Activated CD4-positive, alpha-beta T cell treated with anti-CD3 and anti-CD28 coated beads, Interleukin-2, amount 10 ng/mL, durations not matched to agents 24 days and 14 days (primary cell): ENCODE results near the gene MS4A18. TPM values are rescaled to one million over a fixed set of nuclear protein-coding genes. Genes with fewer than 3 reads are reported as not detected.

Experiments used
- DNase-seq: peaks from one replicate; pipeline ENCODE4 v3.0.0; 2022
- H3K27ac Mint-ChIP-seq: one replicate; pipeline ENCODE4 v1.8.0; 2022; ENCODE audit warnings: mild to moderate bottlenecking, mixed read lengths
- H3K27me3 Mint-ChIP-seq: one replicate; pipeline ENCODE4 v1.8.0; 2022; ENCODE audit warnings: mixed read lengths
- H3K36me3 Mint-ChIP-seq: one replicate; pipeline ENCODE4 v1.8.0; 2022; ENCODE audit warnings: low read depth, mild to moderate bottlenecking, mixed read lengths
- H3K4me1 Mint-ChIP-seq: one replicate; pipeline ENCODE4 v1.8.0; 2021; ENCODE audit warnings: mixed read lengths
- H3K4me3 Mint-ChIP-seq: one replicate; pipeline ENCODE4 v1.8.0; 2022; ENCODE audit warnings: mild to moderate bottlenecking, moderate library complexity, mixed read lengths
- H3K9me3 Mint-ChIP-seq: one replicate; pipeline ENCODE4 v1.8.0; 2021; ENCODE audit warnings: mixed read lengths
- intact Hi-C: fragments of 100-400 bp; cut with micrococcal nuclease; formaldehyde crosslinking; loops from one replicate; pipeline ENCODE4 v1.15.1; 2023
- total RNA-seq: library from RNA; stranded (reverse); gene quantifications from 2 replicates; pipeline ENCODE4 v1.2.3, GENCODE V29; 2022

MS4A18 gene
- total RNA-seq, 1 donor from 2014 or later, result not detected

DNA sequence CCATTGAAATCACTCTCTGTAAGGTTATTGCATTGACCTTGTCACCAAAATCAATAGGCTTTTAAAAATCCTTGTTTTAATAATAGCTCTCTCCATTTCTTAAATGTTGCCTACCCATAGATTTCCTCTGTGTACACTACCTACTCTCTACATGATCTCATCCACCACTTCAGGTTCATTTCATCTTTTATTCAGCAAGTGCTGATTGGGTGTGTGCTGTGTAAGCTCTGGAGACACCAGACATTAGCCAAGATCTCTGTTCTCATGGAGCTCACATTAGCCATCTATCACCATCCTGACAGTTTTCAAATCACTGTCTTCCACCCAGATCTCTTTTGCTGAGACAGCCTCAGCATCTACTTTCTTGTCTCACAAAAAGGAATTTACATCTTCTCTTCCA lies 56.3 kb downstream of the MS4A18 start:
- H3K27me3 Mint-ChIP-seq, result peaks cover 9% of the 10 kb centered on the region
- H3K27ac Mint-ChIP-seq, result no peak overlapping the region
- no peaks in the 10 kb centered on the region for H3K36me3 Mint-ChIP-seq
- DNase-seq, result no peak
- H3K4me3 Mint-ChIP-seq, result no peak overlapping the region
- no peaks in the 10 kb centered on the region for H3K9me3 Mint-ChIP-seq
- H3K4me1 Mint-ChIP-seq, result no peaks in the 10 kb centered on the region
- intact Hi-C loops, result no loop called here

DNA sequence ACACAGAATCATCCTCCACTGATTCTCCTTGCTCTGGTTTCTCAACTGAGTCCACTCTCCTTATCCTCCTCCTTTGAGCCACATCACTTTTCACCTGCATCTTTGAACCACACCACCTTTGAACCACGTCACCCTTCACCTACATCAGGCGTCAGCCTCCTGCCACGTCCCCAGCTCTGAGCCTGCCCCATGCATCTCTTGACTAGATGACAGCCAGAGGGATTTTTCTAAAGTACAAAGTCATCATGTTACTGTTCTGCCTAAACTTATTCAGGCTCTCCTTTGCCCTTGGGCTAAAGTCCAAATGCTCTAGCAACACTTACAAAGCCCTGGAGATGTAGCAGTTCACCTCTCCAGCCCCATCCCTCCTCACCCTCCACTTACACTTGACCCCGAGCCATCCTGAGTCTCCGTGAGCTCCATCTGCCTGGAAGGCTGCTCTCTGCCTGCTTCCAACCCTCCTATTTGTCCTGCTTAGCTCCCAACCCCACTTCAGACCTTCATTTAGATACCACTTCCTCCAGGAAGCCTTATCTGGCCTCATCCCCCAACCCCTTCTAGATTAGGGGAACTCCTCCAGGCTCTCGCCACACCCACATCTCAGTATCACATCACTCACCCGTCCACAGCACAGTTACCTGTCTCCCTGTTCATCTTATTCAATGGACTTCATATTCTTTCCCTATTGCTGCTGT lies 56.9 kb downstream of the MS4A18 start:
- H3K9me3 Mint-ChIP-seq, result no peaks in the 10 kb centered on the region
- H3K4me3 Mint-ChIP-seq, result no peak overlapping the region
- H3K27ac Mint-ChIP-seq, result no peak overlapping the region
- no peaks in the 10 kb centered on the region for H3K36me3 Mint-ChIP-seq
- H3K27me3 Mint-ChIP-seq, result peaks cover 9% of the 10 kb centered on the region
- no peak for DNase-seq
- intact Hi-C loops, result no loop called here
- H3K4me1 Mint-ChIP-seq, result no peaks in the 10 kb centered on the region

DNA sequence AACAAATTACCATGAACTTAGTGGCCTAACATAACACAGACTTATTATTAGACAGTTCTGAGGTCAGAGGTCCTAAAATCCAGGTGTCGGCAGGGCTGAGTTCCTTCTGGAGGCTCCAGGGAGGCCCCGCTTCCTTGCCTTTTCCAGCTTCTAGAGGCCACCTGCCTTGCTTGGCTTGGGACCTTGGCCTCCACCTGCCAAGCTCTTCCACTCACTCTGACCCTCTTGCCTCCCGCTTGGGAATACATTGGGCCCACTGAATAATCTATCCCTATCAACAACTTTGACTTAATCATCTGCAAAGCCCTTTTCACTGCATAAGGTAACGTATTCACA lies 57.4 kb downstream of the MS4A18 start:
- intact Hi-C loops, result no loop called here
- Mint-ChIP-seq H3K4me3 (no peak overlapping the region), H3K9me3 (no peaks in the 10 kb centered on the region), H3K4me1 (no peaks in the 10 kb centered on the region), H3K36me3 (no peaks in the 10 kb centered on the region), H3K27me3 (peaks cover 9% of the 10 kb centered on the region), H3K27ac (no peak overlapping the region)
- no peak for DNase-seq

DNA sequence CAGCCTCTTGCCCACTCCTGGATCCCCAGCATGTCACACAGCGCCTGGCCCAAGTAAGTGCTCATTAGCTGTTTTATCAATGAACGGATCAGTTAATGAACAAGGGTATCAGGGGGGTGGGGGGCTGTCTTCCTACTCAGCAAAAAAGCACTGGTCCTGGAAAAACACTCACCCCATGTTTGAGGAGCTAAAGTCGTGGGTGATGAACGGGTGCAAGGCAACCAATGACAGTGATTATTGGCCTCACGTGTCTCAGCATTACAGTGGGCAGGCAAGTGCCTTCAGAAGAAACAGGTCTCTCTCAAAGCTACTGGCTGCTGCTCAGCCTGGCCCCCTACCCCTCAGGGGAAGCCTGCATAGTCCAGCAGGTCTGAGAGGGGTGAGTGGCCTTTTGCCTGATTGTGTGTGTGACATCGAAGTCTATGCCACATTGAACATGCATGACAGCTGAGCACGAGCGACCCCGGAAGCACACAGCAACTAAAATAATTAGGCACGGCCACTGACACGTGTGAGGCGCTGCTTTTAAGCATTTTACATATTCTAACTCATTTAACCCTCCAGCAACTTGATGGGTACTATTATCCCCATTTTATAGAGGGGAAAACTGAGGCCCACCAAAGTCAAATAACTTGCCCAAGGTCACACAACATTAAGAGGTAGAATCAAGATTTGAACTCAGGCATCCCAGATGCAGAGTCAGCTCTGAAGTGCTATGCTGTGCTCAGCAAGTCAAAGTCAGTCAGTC lies 58.0 kb downstream of the MS4A18 start:
- Mint-ChIP-seq H3K36me3 (no peaks in the 10 kb centered on the region), H3K27me3 (peaks cover 5% of the 10 kb centered on the region), H3K27ac (no peak overlapping the region), H3K4me1 (no peaks in the 10 kb centered on the region), H3K4me3 (no peak overlapping the region), H3K9me3 (no peaks in the 10 kb centered on the region)
- DNase-seq, result no peak
- intact Hi-C loops, result no loop called here

DNA sequence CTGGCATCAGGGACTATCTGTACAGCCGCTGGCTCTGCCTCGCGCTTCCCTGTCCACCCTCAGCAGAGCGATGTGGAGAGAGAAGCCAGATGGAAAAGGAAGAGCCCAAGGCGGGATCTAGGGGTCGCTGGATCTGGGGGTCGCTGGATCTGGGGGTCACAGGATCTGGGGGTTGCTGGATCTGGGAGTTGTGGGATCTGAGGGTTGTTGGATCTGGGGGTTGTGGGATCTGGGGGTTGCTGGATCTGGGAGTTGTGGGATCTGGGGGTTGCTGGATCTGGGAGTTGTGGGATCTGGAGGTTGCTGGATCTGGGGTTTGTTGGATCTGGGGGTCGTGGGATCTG lies 58.6 kb downstream of the MS4A18 start:
- Mint-ChIP-seq H3K4me1 (no peaks in the 10 kb centered on the region), H3K36me3 (no peaks in the 10 kb centered on the region), H3K4me3 (no peak overlapping the region), H3K27me3 (peaks cover 5% of the 10 kb centered on the region), H3K27ac (no peak overlapping the region), H3K9me3 (no peaks in the 10 kb centered on the region)
- intact Hi-C loops, result no loop called here
- no peak for DNase-seq

DNA sequence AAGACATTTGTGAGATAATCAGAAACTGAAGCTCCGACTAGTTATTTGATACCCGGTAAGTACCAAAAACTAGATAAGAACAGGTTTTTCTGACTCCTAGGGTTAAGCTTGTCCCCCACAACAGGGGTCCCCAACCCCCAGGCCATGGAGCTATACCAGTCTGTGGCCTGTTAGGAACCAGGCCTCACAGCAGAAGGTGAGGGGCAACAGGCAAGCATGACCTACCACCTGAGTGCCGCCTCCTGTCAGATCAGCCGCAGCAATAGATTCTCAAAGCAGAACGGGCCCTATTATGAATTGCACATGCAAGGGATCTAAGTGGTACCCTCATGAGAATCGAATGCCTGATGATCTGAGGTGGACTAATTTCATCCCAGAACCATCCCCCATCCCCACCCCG lies 59.4 kb downstream of the MS4A18 start:
- H3K9me3 Mint-ChIP-seq, result no peaks in the 10 kb centered on the region
- DNase-seq, result no peak
- no peak overlapping the region for H3K27ac Mint-ChIP-seq
- H3K36me3 Mint-ChIP-seq, result no peaks in the 10 kb centered on the region
- peaks cover 3% of the 10 kb centered on the region for H3K27me3 Mint-ChIP-seq
- intact Hi-C loops, result no loop called here
- H3K4me1 Mint-ChIP-seq, result no peaks in the 10 kb centered on the region
- no peak overlapping the region for H3K4me3 Mint-ChIP-seq

DNA sequence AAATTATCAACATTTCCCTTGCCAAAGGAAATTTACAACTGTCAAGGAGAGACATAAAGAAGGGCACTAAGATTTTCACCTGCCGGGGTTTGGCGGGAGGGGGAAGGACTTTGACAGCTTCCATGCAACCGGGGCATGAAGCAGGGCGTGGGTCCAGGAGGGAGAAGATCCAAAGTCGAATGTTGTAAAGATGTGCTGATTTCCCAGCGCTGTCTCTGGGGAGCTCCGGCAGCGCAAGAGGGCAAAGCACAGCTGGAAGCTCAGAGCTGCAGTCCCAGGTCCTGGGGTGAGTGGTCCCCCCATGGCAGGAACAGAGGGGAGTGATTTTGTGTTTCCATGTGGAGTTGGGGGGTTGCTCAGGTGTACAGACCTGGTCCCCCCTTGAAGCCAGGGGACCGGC lies 60.6 kb downstream of the MS4A18 start, which contains the start of gene MS4A10:
Gene MS4A10 (plus strand): TSS at position 198 of the 400 bp plus-strand sequence. CDS start 5,003 bp downstream, outside the sequence.
- no peak within 1 kb of the TSS for H3K4me3 Mint-ChIP-seq
- no peaks in the 10 kb centered on the region for H3K36me3 Mint-ChIP-seq
- H3K9me3 Mint-ChIP-seq, result no peaks in the 10 kb centered on the region
- intact Hi-C loops, result no loop called here
- H3K4me1 Mint-ChIP-seq, result no peaks in the 10 kb centered on the region
- H3K27ac Mint-ChIP-seq, result no peak within 1 kb of the TSS
- no peak for DNase-seq
- peaks cover 1% of the 10 kb centered on the region for H3K27me3 Mint-ChIP-seq

DNA sequence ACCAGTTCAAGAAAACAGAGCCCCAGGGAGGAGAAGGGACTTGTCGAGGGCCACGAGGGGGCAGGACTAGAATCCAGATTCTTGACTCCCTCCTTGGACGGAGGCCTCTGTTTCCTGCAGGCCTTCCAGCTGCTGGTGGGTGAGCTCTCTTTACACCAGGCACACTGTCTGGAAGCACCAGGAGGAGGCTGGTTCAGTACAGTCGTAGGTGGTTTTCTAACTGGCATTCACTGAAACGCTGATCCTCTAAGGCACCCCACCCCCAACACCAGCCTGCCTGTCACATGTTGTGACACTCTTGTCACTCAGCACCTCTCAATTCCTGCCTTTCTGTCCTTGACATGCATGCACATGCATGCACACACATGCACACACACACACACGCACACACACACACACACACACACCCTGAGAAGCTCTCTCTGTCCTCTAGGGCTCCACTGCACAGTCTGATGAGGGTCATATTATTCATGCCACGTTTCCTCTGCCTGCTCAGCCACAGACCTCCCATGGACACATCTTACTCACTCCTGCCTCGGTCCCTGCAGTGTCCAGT lies 61.4 kb downstream of the MS4A18 start:
- H3K9me3 Mint-ChIP-seq, result no peaks in the 10 kb centered on the region
- H3K4me3 Mint-ChIP-seq, result no peak overlapping the region
- H3K27ac Mint-ChIP-seq, result no peak overlapping the region
- DNase-seq, result no peak
- intact Hi-C loops, result no loop called here
- no peaks in the 10 kb centered on the region for H3K36me3 Mint-ChIP-seq
- no peaks in the 10 kb centered on the region for H3K4me1 Mint-ChIP-seq
- no peaks in the 10 kb centered on the region for H3K27me3 Mint-ChIP-seq

DNA sequence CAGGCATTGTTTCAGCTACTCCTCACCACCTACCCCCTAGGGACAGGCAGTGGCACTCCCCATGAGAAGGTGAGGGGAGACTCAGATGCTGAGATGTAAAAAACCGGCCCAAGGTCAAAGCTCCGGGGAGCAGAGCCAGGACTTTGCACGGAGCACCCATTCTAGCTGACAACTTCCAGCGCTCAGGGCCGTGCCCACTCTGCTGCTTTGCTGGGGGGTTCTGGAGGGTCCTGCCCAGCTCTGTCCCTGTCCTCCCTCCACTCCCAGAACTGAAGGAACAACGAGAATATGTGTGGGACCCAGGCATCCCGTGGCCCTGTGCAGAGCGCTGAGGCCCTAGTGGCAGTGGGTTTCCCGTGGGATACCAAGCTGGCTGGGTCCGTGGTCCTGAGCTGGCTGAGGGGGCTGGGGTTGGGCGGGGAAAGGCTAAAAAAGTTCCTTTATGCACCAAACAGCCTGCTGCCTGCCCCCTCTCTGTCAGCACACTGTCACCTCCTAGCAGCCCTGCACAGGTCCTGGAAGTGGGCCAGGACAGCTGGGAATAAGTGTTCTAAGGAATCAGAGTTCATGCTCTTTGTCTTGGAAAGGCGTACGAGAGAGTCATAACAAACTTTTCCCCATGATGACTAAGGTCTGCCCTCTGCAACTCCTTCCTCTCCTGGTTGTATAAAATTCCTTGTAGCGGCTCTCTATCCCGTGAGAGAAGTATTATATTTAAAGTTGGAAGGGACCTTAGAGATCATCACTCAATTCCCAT lies 62.5 kb downstream of the MS4A18 start:
- Mint-ChIP-seq H3K36me3 (no peaks in the 10 kb centered on the region), H3K4me3 (no peak overlapping the region), H3K27me3 (no peaks in the 10 kb centered on the region), H3K9me3 (no peaks in the 10 kb centered on the region), H3K27ac (no peak overlapping the region), H3K4me1 (no peaks in the 10 kb centered on the region)
- no peak for DNase-seq
- intact Hi-C loops, result no loop called here

DNA sequence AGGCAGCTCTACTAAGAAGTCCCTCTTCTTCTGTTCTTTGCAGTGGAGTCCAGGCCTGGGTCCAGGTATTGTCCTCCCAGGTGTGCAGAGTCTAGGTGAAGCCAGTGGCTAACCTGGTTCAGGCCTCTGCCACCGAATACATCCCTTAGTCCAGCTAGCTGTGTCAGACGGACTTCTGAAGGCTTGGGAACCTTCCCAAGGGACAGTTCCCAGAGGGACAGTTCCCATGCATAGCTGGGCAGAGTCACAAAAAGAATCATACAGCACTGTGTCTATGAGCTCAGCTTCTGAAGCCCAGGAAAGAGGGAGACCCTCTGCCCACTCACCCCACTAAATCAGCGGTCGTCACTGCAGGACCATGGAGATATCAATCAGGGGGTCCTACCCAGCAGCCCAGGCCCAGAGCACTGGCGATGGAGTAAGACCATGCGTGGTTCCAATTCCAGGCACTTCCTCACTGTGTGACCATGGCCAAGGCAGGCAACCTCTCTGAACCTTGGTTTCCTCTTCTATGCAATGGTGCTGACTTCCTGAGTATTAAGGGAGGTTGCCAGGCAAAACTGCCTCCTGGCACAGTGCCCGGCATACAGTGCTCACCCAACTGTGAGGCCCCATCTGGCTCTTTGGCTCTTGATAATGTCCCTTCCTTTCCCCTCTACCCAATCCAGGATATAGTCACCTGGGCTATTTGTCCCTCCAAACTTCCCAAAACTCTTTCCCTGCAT lies 64.0 kb downstream of the MS4A18 start:
- Mint-ChIP-seq H3K9me3 (no peaks in the 10 kb centered on the region), H3K36me3 (no peaks in the 10 kb centered on the region), H3K27ac (no peak overlapping the region), H3K27me3 (no peaks in the 10 kb centered on the region), H3K4me3 (no peak overlapping the region), H3K4me1 (no peaks in the 10 kb centered on the region)
- intact Hi-C loops, result no loop called here
- DNase-seq, result no peak

DNA sequence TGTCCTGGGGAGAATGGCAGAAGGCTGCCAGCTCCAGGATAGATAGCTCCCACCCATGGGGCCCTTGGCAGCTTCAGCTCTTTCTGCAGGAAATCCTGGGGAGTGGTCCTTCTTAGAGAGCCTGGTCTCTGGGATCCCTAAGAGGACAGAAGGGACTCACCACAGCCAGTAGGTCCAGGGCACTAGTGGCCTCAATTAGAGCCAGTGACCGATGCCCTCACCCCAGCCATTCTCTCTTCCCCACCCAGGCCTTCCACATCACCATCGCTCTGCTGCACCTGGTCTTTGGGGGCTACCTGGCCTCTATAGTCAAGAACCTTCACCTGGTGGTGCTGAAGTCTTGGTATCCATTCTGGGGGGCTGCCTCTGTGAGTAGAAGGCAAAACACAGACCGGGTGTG lies 66.2 kb downstream of the MS4A18 start:
- H3K4me3 Mint-ChIP-seq, result no peak overlapping the region
- no peak overlapping the region for H3K27ac Mint-ChIP-seq
- intact Hi-C loops, result no loop called here
- H3K4me1 Mint-ChIP-seq, result no peaks in the 10 kb centered on the region
- H3K27me3 Mint-ChIP-seq, result no peaks in the 10 kb centered on the region
- H3K9me3 Mint-ChIP-seq, result no peaks in the 10 kb centered on the region
- H3K36me3 Mint-ChIP-seq, result no peaks in the 10 kb centered on the region
- no peak for DNase-seq

DNA sequence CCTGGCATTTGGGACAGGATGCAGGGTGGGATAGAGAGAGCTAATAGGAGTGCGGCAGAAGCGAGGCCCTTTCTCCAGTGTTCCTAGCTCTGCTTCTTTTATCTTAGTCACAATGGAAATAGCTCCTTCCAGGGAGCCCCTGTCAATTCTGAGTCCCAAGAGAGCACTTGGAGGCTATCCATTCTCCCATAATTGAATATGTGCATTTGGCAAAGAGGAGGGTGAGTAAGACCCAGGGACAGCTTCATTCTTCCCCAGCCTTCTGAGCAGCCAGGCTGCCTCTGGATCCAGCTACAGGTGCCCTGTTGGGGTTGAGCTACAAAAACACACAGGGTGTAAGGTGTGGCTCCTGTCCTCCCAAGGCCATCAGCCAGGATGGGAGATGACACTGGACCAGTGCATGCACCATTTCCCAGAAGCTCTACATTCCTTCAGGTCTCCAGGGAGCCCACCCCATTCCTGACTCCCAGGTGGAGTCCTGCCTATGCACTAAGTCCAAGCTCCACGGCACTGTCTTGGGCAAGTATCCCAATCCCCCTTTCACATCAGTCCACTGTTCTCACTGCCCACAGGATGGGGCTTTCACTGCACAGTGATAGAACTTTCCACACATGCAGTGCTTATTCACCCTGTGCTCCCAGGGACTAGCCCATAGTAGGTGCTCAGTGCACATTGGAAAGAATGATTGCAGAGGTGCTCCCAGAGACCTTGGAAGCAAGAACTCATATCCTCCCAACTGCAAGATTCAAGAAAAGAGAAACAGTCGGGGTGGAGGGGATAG lies 66.8 kb downstream of the MS4A18 start:
- intact Hi-C loops, result no loop called here
- H3K9me3 Mint-ChIP-seq, result no peaks in the 10 kb centered on the region
- H3K27ac Mint-ChIP-seq, result no peak overlapping the region
- no peaks in the 10 kb centered on the region for H3K4me1 Mint-ChIP-seq
- no peak for DNase-seq
- no peaks in the 10 kb centered on the region for H3K36me3 Mint-ChIP-seq
- H3K4me3 Mint-ChIP-seq, result no peak overlapping the region
- no peaks in the 10 kb centered on the region for H3K27me3 Mint-ChIP-seq

DNA sequence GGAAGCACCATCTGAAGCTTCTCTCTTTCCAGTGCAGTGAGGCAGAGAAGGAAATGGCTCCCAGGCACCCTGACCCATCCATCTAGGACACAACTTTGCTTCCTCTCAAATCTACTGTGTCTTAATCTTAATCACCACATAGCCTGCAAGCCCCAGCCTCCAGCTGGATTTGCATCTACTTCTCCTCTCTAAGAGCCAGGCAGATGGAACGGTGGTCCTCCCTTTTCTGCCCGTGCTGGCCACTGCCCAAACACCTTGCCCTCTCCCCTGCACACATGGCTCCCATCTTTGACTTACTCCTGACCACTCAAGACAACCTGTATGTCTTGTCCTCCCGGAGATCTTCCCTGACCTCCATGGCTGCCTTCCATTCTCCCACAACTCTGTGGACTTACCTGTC lies 68.0 kb downstream of the MS4A18 start:
- intact Hi-C loops, result no loop called here
- no peaks in the 10 kb centered on the region for H3K27me3 Mint-ChIP-seq
- H3K27ac Mint-ChIP-seq, result no peak overlapping the region
- H3K4me3 Mint-ChIP-seq, result no peak overlapping the region
- H3K4me1 Mint-ChIP-seq, result no peaks in the 10 kb centered on the region
- no peaks in the 10 kb centered on the region for H3K9me3 Mint-ChIP-seq
- no peaks in the 10 kb centered on the region for H3K36me3 Mint-ChIP-seq
- no peak for DNase-seq
